SK-N-SH treated with all-trans-retinoic acid at 6 μM for 48 hours (cell line): Measurements from ENCODE around the gene XKR3.

Source experiments
- BACH2 ChIP-seq: fragments of 250-450 bp; sonication (Bioruptor Pico); IDR thresholded peaks from 2 replicates; pipeline ENCODE4 v1.9.0; 2021; ENCODE audit warnings: mild to moderate bottlenecking, borderline replicate concordance
- CREB5 ChIP-seq: fragments of 250-450 bp; sonication (Bioruptor Pico); IDR thresholded peaks from 2 replicates; pipeline ENCODE4 v1.5.1; 2020; ENCODE audit warnings: low read depth, mild to moderate bottlenecking, moderate library complexity
- CSRNP3 ChIP-seq: fragments of 250-450 bp; sonication (Bioruptor Pico); IDR thresholded peaks from 2 replicates; pipeline ENCODE4 v1.5.1; 2021; ENCODE audit warnings: mild to moderate bottlenecking, moderate library complexity
- ESRRG ChIP-seq: fragments of 250-450 bp; sonication (Bioruptor Pico); IDR thresholded peaks from 2 replicates; pipeline ENCODE4 v1.6.1; 2021; ENCODE audit warnings: mild to moderate bottlenecking
- ISL1 ChIP-seq: fragments of 250-450 bp; sonication (Bioruptor Pico); IDR thresholded peaks from 2 replicates; pipeline ENCODE4 v2.1.2; 2022; ENCODE audit warnings: mild to moderate bottlenecking, moderate library complexity
- PATZ1 ChIP-seq: fragments of 250-450 bp; sonication (Bioruptor Pico); IDR thresholded peaks from 2 replicates; pipeline ENCODE4 v1.8.0; 2020; ENCODE audit warnings: mild to moderate bottlenecking, moderate library complexity, borderline replicate concordance
- POU6F1 ChIP-seq: fragments of 250-450 bp; sonication (Bioruptor Pico); IDR thresholded peaks from 2 replicates; pipeline ENCODE4 v1.8.0; 2021; ENCODE audit warnings: low read depth, mild to moderate bottlenecking, moderate library complexity, borderline replicate concordance
- PPARA ChIP-seq: fragments of 250-450 bp; sonication (Bioruptor Pico); IDR thresholded peaks from 2 replicates; pipeline ENCODE4 v1.5.0; 2020; ENCODE audit warnings: mild to moderate bottlenecking, borderline replicate concordance
- RARB ChIP-seq: fragments of 250-450 bp; sonication (Bioruptor Pico); IDR thresholded peaks from 2 replicates; pipeline ENCODE4 v1.8.0; 2021; ENCODE audit warnings: mild to moderate bottlenecking, moderate library complexity
- TOX ChIP-seq: fragments of 250-450 bp; sonication (Bioruptor Pico); IDR thresholded peaks from 2 replicates; pipeline ENCODE4 v1.8.0; 2021; ENCODE audit warnings: mild to moderate bottlenecking, moderate library complexity, borderline replicate concordance
- ZFP3 ChIP-seq: fragments of 250-450 bp; sonication (Bioruptor Pico); IDR thresholded peaks from 2 replicates; pipeline ENCODE4 v1.5.0; 2020; ENCODE audit warnings: mild to moderate bottlenecking, moderate library complexity
- ZFP30 ChIP-seq: fragments of 450-650 bp; formaldehyde crosslinking; IDR thresholded peaks from 2 replicates; pipeline ENCODE4 v1.5.0; 2022; ENCODE audit warnings: mild to moderate bottlenecking, moderate library complexity

- TF ChIP-seq PPARA (CRISPR knock-in tag) = no peak
- TF ChIP-seq BACH2 = no peak
- TF ChIP-seq ESRRG (CRISPR knock-in tag) = no peak
- no peak for TF ChIP-seq RARB
- no peak for TF ChIP-seq PATZ1 (CRISPR knock-in tag)
- TF ChIP-seq ZFP3 (CRISPR knock-in tag) = no peak
- TF ChIP-seq TOX = no peak
- no peak for TF ChIP-seq CSRNP3
- TF ChIP-seq ZFP30 = no peak
- no peak for TF ChIP-seq CREB5 (CRISPR knock-in tag)
- TF ChIP-seq POU6F1 (CRISPR knock-in tag) = no peak
- TF ChIP-seq ISL1 (CRISPR knock-in tag) = no peak
These were observed 20.7 kb upstream of the XKR3 start for GRCh38 chr22:16845881-16846280.
